ENCODE results near the gene TP53I3.
"Not testable (repeated sequence)": the region's sequence is repeated elsewhere in the genome, so short reads cannot be mapped to it uniquely, and the experiment has no call there.

Gene TP53I3

GRCh38 chr2:24095171-24095677 lies 10.6 kb upstream of the TP53I3 start:
- not testable (repeated sequence) for DNase-seq

- DNase-seq = not testable (repeated sequence)
Measured at GRCh38 chr2:24093270-24093669, 8.6 kb upstream of the TP53I3 start.

GRCh38 chr2:24088821-24089359 lies 4.3 kb upstream of the TP53I3 start:
- no peak for DNase-seq

GRCh38 chr2:24087032-24087431 lies 2.4 kb upstream of the TP53I3 start:
- DNase-seq = no peak

GRCh38 chr2:24086241-24086640 lies 1.6 kb upstream of the TP53I3 start:
- no peak for DNase-seq

- DNase-seq = no peak
Measured at GRCh38 chr2:24085200-24085489, 511 bp upstream of the TP53I3 start.

GRCh38 chr2:24083567-24084385 lies 858 bp downstream of the TP53I3 start:
- peak; percentile 78 to 89 for DNase-seq

GRCh38 chr2:24082787-24083566 lies 1.7 kb downstream of the TP53I3 start:
- no peak for DNase-seq

GRCh38 chr2:24080701-24081100 lies 3.9 kb downstream of the TP53I3 start:
- peak; percentile 32 to 49 for DNase-seq

GRCh38 chr2:24077879-24078278 lies 6.8 kb downstream of the TP53I3 start:
- no peak for DNase-seq

GRCh38 chr2:24077535-24077877 lies 7.1 kb downstream of the TP53I3 start:
- DNase-seq = no peak

GRCh38 chr2:24076849-24077534 lies 7.6 kb downstream of the TP53I3 start:
- DNase-seq = peak in 1 of 2 experiments; percentile 17

GRCh38 chr2:24075915-24076848 lies 8.5 kb downstream of the TP53I3 start, which contains the start of gene SF3B6:
TSS of gene SF3B6 (minus strand) at chr2:24076326. CDS start at chr2:24076229, 97 bp downstream.
- DNase-seq = peak; percentile 98 to 99

- DNase-seq = no peak
Measured at GRCh38 chr2:24075259-24075658, 9.4 kb downstream of the TP53I3 start.

- no peak for DNase-seq
Measured at GRCh38 chr2:24073816-24074215, 10.8 kb downstream of the TP53I3 start.

- no peak for DNase-seq
Measured at GRCh38 chr2:24072259-24072658, 12.4 kb downstream of the TP53I3 start.

- DNase-seq = no peak
Measured at GRCh38 chr2:24065341-24065740, 19.3 kb downstream of the TP53I3 start.

GRCh38 chr2:24058564-24059271 lies 25.9 kb downstream of the TP53I3 start:
- DNase-seq = no peak

GRCh38 chr2:24055750-24056149 lies 28.9 kb downstream of the TP53I3 start:
- no peak for DNase-seq

GRCh38 chr2:24054366-24055010 lies 30.1 kb downstream of the TP53I3 start:
- DNase-seq = no peak

GRCh38 chr2:24052951-24053350 lies 31.7 kb downstream of the TP53I3 start:
- no peak for DNase-seq
